GM23338 (cell line): ENCODE measurements around the gene SIVA1. TPM values are rescaled to one million over a fixed set of nuclear protein-coding genes. Genes with fewer than 3 reads are reported as not detected.
A peak's percentile ranks its signal among the peaks of the same experiment; 100 is the strongest.

ENCODE experiments used
- ATAC-seq: fragments of 200-7000 bp; cut with Tn5 transposase; 3 replicates; pipeline ENCODE4 v1.9.1; 2020
- DNase-seq: peaks from one replicate; pipeline ENCODE4 v3.0.0-alpha.2; 2015; ENCODE audit warnings: low spot score
- H2AFZ ChIP-seq: fragments of 200-600 bp; sonication (generic); 2 replicates; pipeline ENCODE4 v1.8.0; 2016; ENCODE audit warnings: antibody characterized with exemption, mild to moderate bottlenecking, moderate library complexity
- H3F3A ChIP-seq: fragments of 200-600 bp; sonication (generic); replicated peaks from 2 replicates; pipeline ENCODE4 v1.8.0; 2017; ENCODE audit warnings: antibody characterized with exemption, mixed run types, low read depth
- H3K27ac ChIP-seq: fragments of 200-600 bp; sonication (generic); 2 replicates; pipeline ENCODE4 v1.6.1; 2016; ENCODE audit warnings: low read depth
- H3K27me3 ChIP-seq: fragments of 200-600 bp; sonication (generic); 2 replicates; pipeline ENCODE4 v1.8.0; 2016; ENCODE audit warnings: mild to moderate bottlenecking, mixed run types, moderate library complexity; ENCODE audit not compliant: insufficient read depth
- H3K36me3 ChIP-seq: fragments of 200-600 bp; sonication (generic); 2 replicates; pipeline ENCODE4 v1.8.0; 2016; ENCODE audit warnings: mild to moderate bottlenecking; ENCODE audit not compliant: insufficient read depth
- H3K4me1 ChIP-seq: fragments of 200-600 bp; sonication (generic); 2 replicates; pipeline ENCODE4 v1.8.0; 2016; ENCODE audit warnings: mild to moderate bottlenecking, moderate library complexity; ENCODE audit not compliant: insufficient read depth
- H3K4me2 ChIP-seq: fragments of 200-600 bp; sonication (generic); 2 replicates; pipeline ENCODE4 v1.7.1; 2017; ENCODE audit warnings: mixed run types
- H3K4me3 ChIP-seq: fragments of 200-600 bp; sonication (generic); 2 replicates; pipeline ENCODE4 v1.6.1; 2016; ENCODE audit warnings: mixed run types
- H3K79me2 ChIP-seq: fragments of 200-600 bp; sonication (generic); replicated peaks from 2 replicates; pipeline ENCODE4 v1.8.0; 2017; ENCODE audit warnings: mild to moderate bottlenecking; ENCODE audit not compliant: insufficient read depth
- H3K9me2 ChIP-seq: fragments of 200-600 bp; sonication (generic); 2 replicates; pipeline ENCODE4 v1.8.0; 2017; ENCODE audit not compliant: insufficient read depth
- H4K20me1 ChIP-seq: fragments of 200-600 bp; sonication (generic); replicated peaks from 2 replicates; pipeline ENCODE4 v1.8.0; 2017; ENCODE audit warnings: mild to moderate bottlenecking; ENCODE audit not compliant: insufficient read depth
- H3K27ac Mint-ChIP-seq: 2 replicates; pipeline ENCODE4 v1.8.0; 2020; ENCODE audit warnings: inconsistent platforms, mild to moderate bottlenecking, moderate library complexity, mixed read lengths
- H3K27me3 Mint-ChIP-seq: 3 replicates; pipeline ENCODE4 v1.8.0; 2022; ENCODE audit warnings: low read depth, mild to moderate bottlenecking, moderate library complexity, mixed read lengths, inconsistent platforms; ENCODE audit not compliant: insufficient read depth, poor library complexity
- H3K36me3 Mint-ChIP-seq: 3 replicates; pipeline ENCODE4 v1.8.0; 2021; ENCODE audit warnings: low read depth, mild to moderate bottlenecking, inconsistent platforms, moderate library complexity, mixed read lengths
- H3K4me1 Mint-ChIP-seq: 3 replicates; pipeline ENCODE4 v1.8.0; 2020; ENCODE audit warnings: mild to moderate bottlenecking, inconsistent platforms, mixed read lengths
- H3K4me3 Mint-ChIP-seq: 3 replicates; pipeline ENCODE4 v1.8.0; 2021; ENCODE audit warnings: moderate library complexity, mild to moderate bottlenecking, inconsistent platforms, mixed read lengths
- H3K9me3 Mint-ChIP-seq: 3 replicates; pipeline ENCODE4 v1.8.0; 2020; ENCODE audit warnings: moderate library complexity, mild to moderate bottlenecking, inconsistent platforms, mixed read lengths
- EZH2 ChIP-seq: fragments of 200-600 bp; sonication (generic); IDR thresholded peaks from one replicate; pipeline ENCODE4 v1.8.0; 2017; ENCODE audit warnings: antibody characterized with exemption, mild to moderate bottlenecking, low read depth; ENCODE audit not compliant: unreplicated experiment
- JUNB ChIP-seq: IDR thresholded peaks from one replicate; pipeline ENCODE4 v1.6.1; 2016; ENCODE audit warnings: antibody characterized with exemption; ENCODE audit not compliant: unreplicated experiment
- ZNF114 ChIP-seq: fragments of 250-450 bp; sonication (Bioruptor Pico); IDR thresholded peaks from 2 replicates; pipeline ENCODE4 v1.5.0; 2020; ENCODE audit warnings: mild to moderate bottlenecking, moderate library complexity
- polyA plus RNA-seq: library from polyadenylated mRNA; unstranded; fragments of >200 nt; fragmentation: Nextera tagmentation; extraction: Ambion mirVana; gene quantifications from 2 replicates; pipeline ENCODE4 v1.2.1, GENCODE V29; 2016
- total RNA-seq: library from RNA; depleted of rRNA; stranded (reverse); fragments of >200 nt; shearing (Covaris generic); gene quantifications from 2 replicates; pipeline ENCODE4 v1.2.3, GENCODE V29; 2014
- TF ChIP-seq, protein P1 (sequence below), 2 experiments: fragments of 200-600 bp in 1 of 2; sonication (generic) in 1 of 2; conservative IDR thresholded peaks; 2 replicates each; pipeline versions ENCODE4 v1.5.1 to v1.6.1; 2016 to 2017; ENCODE audit warnings: antibody characterized with exemption in 2 of 2, low read depth in 2 of 2, mild to moderate bottlenecking in 2 of 2, moderate library complexity in 1 of 2
- TF ChIP-seq, protein P2 (sequence below): IDR thresholded peaks from 2 replicates; pipeline ENCODE4 v1.6.1; 2016; ENCODE audit warnings: antibody characterized with exemption
- TF ChIP-seq, protein P3 (sequence below): fragments of 250-450 bp; sonication (Bioruptor Pico); IDR thresholded peaks from 2 replicates; pipeline ENCODE4 v1.5.0; 2020; ENCODE audit warnings: mild to moderate bottlenecking, moderate library complexity
- TF ChIP-seq, protein P4 (sequence below): IDR thresholded peaks from one replicate; pipeline ENCODE4 v1.6.1; 2018; ENCODE audit warnings: antibody characterized with exemption; ENCODE audit not compliant: unreplicated experiment

SIVA1 gene
- total and polyA plus RNA-seq, 2 experiments from 2014 or later: 215 to 392 TPM

DNA sequence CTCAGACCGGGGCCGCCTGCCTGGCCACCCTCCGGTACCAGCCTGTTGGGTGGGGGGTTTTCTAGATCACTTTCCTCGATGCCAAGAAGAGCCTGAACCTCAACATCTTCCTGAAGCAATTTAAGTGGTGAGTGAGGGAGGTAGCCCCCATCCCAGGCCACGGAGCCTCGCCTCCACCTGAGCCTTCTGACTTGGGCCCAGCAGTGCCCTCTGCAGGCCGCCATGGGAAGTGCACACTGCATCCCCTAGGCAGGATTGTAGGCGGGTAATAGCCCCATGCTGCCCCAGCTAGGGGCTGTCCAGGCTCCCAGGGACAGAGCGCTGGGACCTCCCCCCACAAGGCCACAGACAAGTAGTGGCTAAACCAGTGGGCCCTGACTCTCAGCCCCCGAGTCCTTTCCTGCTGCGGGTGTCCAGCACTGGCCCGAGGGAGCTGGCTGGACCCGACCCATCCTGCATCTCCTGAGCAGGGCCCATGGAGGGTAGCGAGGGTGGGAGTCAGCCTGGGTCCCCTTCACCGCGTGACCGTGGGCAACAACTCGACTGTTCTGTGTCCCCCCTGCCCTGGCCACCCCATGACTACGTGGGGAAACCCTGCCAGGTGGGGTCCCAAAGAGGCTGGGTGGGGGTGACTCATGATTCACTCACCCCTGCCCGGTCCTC lies 44.2 kb upstream of the SIVA1 start (continued):
- TF ChIP-seq, protein P1, sequence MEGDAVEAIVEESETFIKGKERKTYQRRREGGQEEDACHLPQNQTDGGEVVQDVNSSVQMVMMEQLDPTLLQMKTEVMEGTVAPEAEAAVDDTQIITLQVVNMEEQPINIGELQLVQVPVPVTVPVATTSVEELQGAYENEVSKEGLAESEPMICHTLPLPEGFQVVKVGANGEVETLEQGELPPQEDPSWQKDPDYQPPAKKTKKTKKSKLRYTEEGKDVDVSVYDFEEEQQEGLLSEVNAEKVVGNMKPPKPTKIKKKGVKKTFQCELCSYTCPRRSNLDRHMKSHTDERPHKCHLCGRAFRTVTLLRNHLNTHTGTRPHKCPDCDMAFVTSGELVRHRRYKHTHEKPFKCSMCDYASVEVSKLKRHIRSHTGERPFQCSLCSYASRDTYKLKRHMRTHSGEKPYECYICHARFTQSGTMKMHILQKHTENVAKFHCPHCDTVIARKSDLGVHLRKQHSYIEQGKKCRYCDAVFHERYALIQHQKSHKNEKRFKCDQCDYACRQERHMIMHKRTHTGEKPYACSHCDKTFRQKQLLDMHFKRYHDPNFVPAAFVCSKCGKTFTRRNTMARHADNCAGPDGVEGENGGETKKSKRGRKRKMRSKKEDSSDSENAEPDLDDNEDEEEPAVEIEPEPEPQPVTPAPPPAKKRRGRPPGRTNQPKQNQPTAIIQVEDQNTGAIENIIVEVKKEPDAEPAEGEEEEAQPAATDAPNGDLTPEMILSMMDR (conservative IDR thresholded peaks at IDR 0.05; ENCODE audit: low read depth in 2 of 2): peak; percentile 87 to 96

DNA sequence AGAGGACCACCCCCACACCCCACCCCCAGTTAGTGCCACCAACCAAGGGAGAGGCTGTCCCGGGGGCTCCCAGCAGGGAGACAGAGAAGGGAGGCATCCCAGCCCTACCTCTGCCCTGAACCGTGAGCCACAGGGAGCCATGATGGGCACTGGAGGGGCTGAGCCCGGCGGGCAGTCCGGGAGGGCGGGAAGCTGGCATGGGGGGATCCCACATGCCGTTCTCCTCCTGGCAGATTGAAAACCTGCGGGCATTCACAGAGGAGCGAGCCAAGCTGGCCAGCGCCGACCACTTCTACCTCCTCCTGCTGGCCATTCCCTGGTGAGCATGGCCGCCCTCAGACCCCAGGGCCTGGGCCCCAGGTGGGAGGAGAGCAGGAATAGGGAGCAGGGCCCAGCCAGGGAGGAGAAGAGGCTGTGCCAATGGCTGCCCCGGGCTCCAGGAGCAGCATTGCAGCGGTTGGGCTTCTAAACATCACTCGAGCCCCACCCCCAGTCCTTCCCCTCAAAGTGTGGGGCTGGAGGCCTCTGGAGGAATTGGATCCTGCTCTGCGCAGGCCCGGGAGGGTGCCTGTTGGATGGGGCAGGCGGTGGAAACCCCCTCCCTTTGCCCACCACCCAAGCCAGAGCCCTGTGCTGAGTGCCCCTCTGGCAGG lies 43.4 kb upstream of the SIVA1 start:
- H3K36me3 ChIP-seq: peaks cover 2% of the 10 kb centered on the region; the same call in 1 of the 2 replicates
- DNase-seq: no peak
- Mint-ChIP-seq H3K4me3 (no peak overlapping the region), H3K27ac (no peak overlapping the region), H3K27me3 (peaks cover 6% of the 10 kb centered on the region), H3K9me3 (peaks cover 8% of the 10 kb centered on the region), H3K4me1 (peaks cover 9% of the 10 kb centered on the region; the same call in 2 of the 3 replicates), H3K36me3 (peaks cover 18% of the 10 kb centered on the region)
- H3F3A ChIP-seq: no peaks in the 10 kb centered on the region
- no peaks in the 10 kb centered on the region for H3K79me2 ChIP-seq
- H3K4me3 ChIP-seq: no peak overlapping the region
- H4K20me1 ChIP-seq: no peaks in the 10 kb centered on the region
- TF ChIP-seq EZH2 (no peak), JUNB (no peak), ZNF114 (CRISPR knock-in tag) (no peak)
- TF ChIP-seq, protein P2, sequence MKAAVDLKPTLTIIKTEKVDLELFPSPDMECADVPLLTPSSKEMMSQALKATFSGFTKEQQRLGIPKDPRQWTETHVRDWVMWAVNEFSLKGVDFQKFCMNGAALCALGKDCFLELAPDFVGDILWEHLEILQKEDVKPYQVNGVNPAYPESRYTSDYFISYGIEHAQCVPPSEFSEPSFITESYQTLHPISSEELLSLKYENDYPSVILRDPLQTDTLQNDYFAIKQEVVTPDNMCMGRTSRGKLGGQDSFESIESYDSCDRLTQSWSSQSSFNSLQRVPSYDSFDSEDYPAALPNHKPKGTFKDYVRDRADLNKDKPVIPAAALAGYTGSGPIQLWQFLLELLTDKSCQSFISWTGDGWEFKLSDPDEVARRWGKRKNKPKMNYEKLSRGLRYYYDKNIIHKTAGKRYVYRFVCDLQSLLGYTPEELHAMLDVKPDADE: no peak
- TF ChIP-seq, protein P3, sequence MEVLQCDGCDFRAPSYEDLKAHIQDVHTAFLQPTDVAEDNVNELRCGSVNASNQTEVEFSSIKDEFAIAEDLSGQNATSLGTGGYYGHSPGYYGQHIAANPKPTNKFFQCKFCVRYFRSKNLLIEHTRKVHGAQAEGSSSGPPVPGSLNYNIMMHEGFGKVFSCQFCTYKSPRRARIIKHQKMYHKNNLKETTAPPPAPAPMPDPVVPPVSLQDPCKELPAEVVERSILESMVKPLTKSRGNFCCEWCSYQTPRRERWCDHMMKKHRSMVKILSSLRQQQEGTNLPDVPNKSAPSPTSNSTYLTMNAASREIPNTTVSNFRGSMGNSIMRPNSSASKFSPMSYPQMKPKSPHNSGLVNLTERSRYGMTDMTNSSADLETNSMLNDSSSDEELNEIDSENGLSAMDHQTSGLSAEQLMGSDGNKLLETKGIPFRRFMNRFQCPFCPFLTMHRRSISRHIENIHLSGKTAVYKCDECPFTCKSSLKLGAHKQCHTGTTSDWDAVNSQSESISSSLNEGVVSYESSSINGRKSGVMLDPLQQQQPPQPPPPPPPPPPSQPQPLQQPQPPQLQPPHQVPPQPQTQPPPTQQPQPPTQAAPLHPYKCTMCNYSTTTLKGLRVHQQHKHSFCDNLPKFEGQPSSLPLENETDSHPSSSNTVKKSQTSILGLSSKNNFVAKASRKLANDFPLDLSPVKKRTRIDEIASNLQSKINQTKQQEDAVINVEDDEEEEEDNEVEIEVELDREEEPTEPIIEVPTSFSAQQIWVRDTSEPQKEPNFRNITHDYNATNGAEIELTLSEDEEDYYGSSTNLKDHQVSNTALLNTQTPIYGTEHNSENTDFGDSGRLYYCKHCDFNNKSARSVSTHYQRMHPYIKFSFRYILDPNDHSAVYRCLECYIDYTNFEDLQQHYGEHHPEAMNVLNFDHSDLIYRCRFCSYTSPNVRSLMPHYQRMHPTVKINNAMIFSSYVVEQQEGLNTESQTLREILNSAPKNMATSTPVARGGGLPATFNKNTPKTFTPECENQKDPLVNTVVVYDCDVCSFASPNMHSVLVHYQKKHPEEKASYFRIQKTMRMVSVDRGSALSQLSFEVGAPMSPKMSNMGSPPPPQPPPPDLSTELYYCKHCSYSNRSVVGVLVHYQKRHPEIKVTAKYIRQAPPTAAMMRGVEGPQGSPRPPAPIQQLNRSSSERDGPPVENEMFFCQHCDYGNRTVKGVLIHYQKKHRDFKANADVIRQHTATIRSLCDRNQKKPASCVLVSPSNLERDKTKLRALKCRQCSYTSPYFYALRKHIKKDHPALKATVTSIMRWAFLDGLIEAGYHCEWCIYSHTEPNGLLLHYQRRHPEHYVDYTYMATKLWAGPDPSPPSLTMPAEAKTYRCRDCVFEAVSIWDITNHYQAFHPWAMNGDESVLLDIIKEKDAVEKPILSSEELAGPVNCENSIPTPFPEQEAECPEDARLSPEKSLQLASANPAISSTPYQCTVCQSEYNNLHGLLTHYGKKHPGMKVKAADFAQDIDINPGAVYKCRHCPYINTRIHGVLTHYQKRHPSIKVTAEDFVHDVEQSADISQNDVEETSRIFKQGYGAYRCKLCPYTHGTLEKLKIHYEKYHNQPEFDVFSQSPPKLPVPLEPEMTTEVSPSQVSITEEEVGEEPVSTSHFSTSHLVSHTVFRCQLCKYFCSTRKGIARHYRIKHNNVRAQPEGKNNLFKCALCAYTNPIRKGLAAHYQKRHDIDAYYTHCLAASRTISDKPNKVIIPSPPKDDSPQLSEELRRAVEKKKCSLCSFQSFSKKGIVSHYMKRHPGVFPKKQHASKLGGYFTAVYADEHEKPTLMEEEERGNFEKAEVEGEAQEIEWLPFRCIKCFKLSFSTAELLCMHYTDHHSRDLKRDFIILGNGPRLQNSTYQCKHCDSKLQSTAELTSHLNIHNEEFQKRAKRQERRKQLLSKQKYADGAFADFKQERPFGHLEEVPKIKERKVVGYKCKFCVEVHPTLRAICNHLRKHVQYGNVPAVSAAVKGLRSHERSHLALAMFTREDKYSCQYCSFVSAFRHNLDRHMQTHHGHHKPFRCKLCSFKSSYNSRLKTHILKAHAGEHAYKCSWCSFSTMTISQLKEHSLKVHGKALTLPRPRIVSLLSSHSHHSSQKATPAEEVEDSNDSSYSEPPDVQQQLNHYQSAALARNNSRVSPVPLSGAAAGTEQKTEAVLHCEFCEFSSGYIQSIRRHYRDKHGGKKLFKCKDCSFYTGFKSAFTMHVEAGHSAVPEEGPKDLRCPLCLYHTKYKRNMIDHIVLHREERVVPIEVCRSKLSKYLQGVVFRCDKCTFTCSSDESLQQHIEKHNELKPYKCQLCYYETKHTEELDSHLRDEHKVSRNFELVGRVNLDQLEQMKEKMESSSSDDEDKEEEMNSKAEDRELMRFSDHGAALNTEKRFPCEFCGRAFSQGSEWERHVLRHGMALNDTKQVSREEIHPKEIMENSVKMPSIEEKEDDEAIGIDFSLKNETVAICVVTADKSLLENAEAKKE: no peak
- TF ChIP-seq, protein P4, sequence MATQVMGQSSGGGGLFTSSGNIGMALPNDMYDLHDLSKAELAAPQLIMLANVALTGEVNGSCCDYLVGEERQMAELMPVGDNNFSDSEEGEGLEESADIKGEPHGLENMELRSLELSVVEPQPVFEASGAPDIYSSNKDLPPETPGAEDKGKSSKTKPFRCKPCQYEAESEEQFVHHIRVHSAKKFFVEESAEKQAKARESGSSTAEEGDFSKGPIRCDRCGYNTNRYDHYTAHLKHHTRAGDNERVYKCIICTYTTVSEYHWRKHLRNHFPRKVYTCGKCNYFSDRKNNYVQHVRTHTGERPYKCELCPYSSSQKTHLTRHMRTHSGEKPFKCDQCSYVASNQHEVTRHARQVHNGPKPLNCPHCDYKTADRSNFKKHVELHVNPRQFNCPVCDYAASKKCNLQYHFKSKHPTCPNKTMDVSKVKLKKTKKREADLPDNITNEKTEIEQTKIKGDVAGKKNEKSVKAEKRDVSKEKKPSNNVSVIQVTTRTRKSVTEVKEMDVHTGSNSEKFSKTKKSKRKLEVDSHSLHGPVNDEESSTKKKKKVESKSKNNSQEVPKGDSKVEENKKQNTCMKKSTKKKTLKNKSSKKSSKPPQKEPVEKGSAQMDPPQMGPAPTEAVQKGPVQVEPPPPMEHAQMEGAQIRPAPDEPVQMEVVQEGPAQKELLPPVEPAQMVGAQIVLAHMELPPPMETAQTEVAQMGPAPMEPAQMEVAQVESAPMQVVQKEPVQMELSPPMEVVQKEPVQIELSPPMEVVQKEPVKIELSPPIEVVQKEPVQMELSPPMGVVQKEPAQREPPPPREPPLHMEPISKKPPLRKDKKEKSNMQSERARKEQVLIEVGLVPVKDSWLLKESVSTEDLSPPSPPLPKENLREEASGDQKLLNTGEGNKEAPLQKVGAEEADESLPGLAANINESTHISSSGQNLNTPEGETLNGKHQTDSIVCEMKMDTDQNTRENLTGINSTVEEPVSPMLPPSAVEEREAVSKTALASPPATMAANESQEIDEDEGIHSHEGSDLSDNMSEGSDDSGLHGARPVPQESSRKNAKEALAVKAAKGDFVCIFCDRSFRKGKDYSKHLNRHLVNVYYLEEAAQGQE: no peak
- H3K27ac ChIP-seq: no peak overlapping the region
- no peaks in the 10 kb centered on the region for H3K27me3 ChIP-seq
- no peak overlapping the region for H2AFZ ChIP-seq
- 0 out of 2 replicates have a peak, but pooled peaks cover 9% of the 10 kb centered on the region for H3K4me1 ChIP-seq
- no peak overlapping the region for H3K4me2 ChIP-seq
- no peak for ATAC-seq
- no peaks in the 10 kb centered on the region for H3K9me2 ChIP-seq
